Measurements from ENCODE around the gene RNASET2. TPM values are rescaled to one million over a fixed set of nuclear protein-coding genes. Genes with fewer than 3 reads are reported as not detected.

The RNASET2 gene
- total and polyA plus RNA-seq, 10 of the 15 experiments (the other 5 are each of a cell fraction or from before 2014, with no cell fraction given), result 5.5 to 225 (median 50.2) TPM

GRCh38 chr6:166935353-166935752 lies 21.0 kb downstream of the RNASET2 start:
- over 99% methylated on average over 7 of the region's 7 CpGs for WGBS (ENCODE audit: insufficient coverage, insufficient replicate concordance, low lambda C conversion rate, missing lambda C conversion rate)
- H3K27me3 ChIP-seq (replicated peaks in 1 of 2; ENCODE audit: control insufficient read depth in 2 of 2, insufficient read depth in 2 of 2, low read length in 1 of 2), result no peaks in the 10 kb centered on the region
- H3K4me1 ChIP-seq (ENCODE audit: control insufficient read depth, insufficient read depth, low read length), result no peaks in the 10 kb centered on the region
- no peak overlapping the region for H3K4me2 ChIP-seq (ENCODE audit: control insufficient read depth, insufficient read depth)
- CTCF ChIA-PET, result interaction anchor here (0.7 to 1.0 kb wide), 3 partner anchors 9 to 490 kb away, joined by 3 to 4 read pairs (median 3); no protein-coding TSS in a partner anchor
- no peak overlapping the region for H3K9ac ChIP-seq (ENCODE audit: control insufficient read depth, insufficient read depth, low read length)
- DNase-seq (ENCODE audit: low read depth, low spot score), result no peak
- in situ Hi-C loops (cut with MboI), result no loop called here
- SMC1A ChIA-PET (ENCODE audit: uncharacterized antibody, unreplicated experiment), result interaction anchor here (0.8 to 2.0 kb wide), 5 partner anchors 15 to 204 kb away, joined by 3 to 11 read pairs (median 5); no protein-coding TSS in a partner anchor
- ATAC-seq, result no peak
- H2AFZ ChIP-seq (ENCODE audit: control insufficient read depth, low read depth, low read length), result no peak overlapping the region
- POLR2A ChIA-PET, result no interaction called here
- TF ChIP-seq SUPT20H (IDR thresholded peaks at IDR 0.05; ENCODE audit: borderline replicate concordance, control insufficient read depth, low read depth, low read length) (no peak), MLLT1 (IDR thresholded peaks at IDR 0.05) (no peak), ETV6 (conservative IDR thresholded peaks at IDR 0.05 in 1 of 2, IDR thresholded peaks at IDR 0.05 in 1 of 2; ENCODE audit: borderline replicate concordance in 1 of 2, low read depth in 1 of 2) (no peak), IRF4 (IDR thresholded peaks at IDR 0.05; ENCODE audit: low read depth, low read length) (no peak), HDGF (IDR thresholded peaks at IDR 0.05) (no peak), E2F8 (IDR thresholded peaks at IDR 0.05; ENCODE audit: low read depth, partially characterized antibody) (no peak), NKRF (conservative IDR thresholded peaks at IDR 0.05) (no peak), MEF2B (IDR thresholded peaks at IDR 0.05; ENCODE audit: partially characterized antibody, poor library complexity, severe bottlenecking) (no peak), GABPA (IDR thresholded peaks at IDR 0.05; ENCODE audit: low read depth) (no peak)
- intact Hi-C loops (cut with micrococcal nuclease; ENCODE audit: unreplicated experiment), result no loop called here
- H4K20me1 ChIP-seq (ENCODE audit: control insufficient read depth, insufficient read depth), result no peaks in the 10 kb centered on the region
- no peak overlapping the region for H3K4me3 ChIP-seq
- no peak overlapping the region for H3K27ac ChIP-seq (ENCODE audit: control insufficient read depth, insufficient read depth)
- H3K9me3 ChIP-seq (replicated peaks; ENCODE audit: control insufficient read depth, insufficient read depth, low read length), result no peaks in the 10 kb centered on the region
- BruUV-seq (replicated peaks), result no TSS peak
- peaks cover 38 to 71% of the 10 kb centered on the region in 2 experiments for H3K36me3 ChIP-seq (ENCODE audit: control insufficient read depth in 2 of 2, insufficient read depth in 2 of 2, low read length in 1 of 2)
- RAD21 ChIA-PET (ENCODE audit: unreplicated experiment), result interaction anchor here (1.1 to 1.6 kb wide), 2 partner anchors 14 to 18 kb away, joined by 3 to 4 read pairs; no protein-coding TSS in a partner anchor
- no peaks in the 10 kb centered on the region for H3K79me2 ChIP-seq (ENCODE audit: control insufficient read depth, insufficient read depth, low read length)
- peak; percentile 44 for FAIRE-seq

Data from GM12878 (cell line).